Endothelial cell of umbilical vein (primary cell): ENCODE results near the gene HYAL2. TPM values are rescaled to one million over a fixed set of nuclear protein-coding genes. Genes with fewer than 3 reads are reported as not detected.

Experiments used
- BruUV-seq: library from RNA; stranded (reverse); fragments of 400-500 nt; replicated peaks from 2 replicates; lab custom pipeline; 2021; lab: Mats Ljungman, UMichigan
- CTCF ChIA-PET: fragments of 300-600, 350-600 bp; sonication (Branson Sonifier 250); formaldehyde crosslinking; loops from one replicate; lab custom pipeline; 2021; ENCODE audit warnings: antibody characterized with exemption, inconsistent platforms; lab: Charles Lee
- POLR2A ChIA-PET: fragments of 300-600, 350-600 bp; sonication (Branson Sonifier 250); formaldehyde crosslinking; loops from one replicate; lab custom pipeline; 2021; ENCODE audit warnings: antibody characterized with exemption, inconsistent platforms; lab: Charles Lee
- DNase-seq: peaks from one replicate; pipeline ENCODE4 v3.0.0-alpha.2; 2011; ENCODE audit warnings: low read depth, low spot score
- FAIRE-seq: peaks from 2 replicates; lab custom pipeline; 2011; peaks lifted over from hg19 to GRCh38; lab: Jason Lieb, UNC
- H2AFZ ChIP-seq: 2 replicates; pipeline ENCODE4 v1.6.0; 2012; ENCODE audit warnings: low read depth, low read length, control low read depth, inconsistent platforms
- H3K27ac ChIP-seq: 2 replicates; pipeline ENCODE4 v1.5.1; 2011; ENCODE audit warnings: low read depth, mild to moderate bottlenecking, control low read depth, low read length, moderate library complexity; ENCODE audit not compliant: insufficient read depth
- H3K27me3 ChIP-seq, 2 experiments: 2 replicates each; pipeline versions ENCODE4 v1.6.0 to v1.6.1; 2011; ENCODE audit warnings: low read length in 2 of 2, mixed read lengths in 1 of 2; ENCODE audit not compliant: control insufficient read depth in 2 of 2, insufficient read depth in 2 of 2
- H3K36me3 ChIP-seq, 2 experiments: 2 replicates in 1 of 2; 3 replicates in 1 of 2; pipeline ENCODE4 v1.5.1; 2011; ENCODE audit warnings: low read length in 2 of 2, mild to moderate bottlenecking in 1 of 2, moderate library complexity in 1 of 2; ENCODE audit not compliant: control insufficient read depth in 2 of 2, insufficient read depth in 2 of 2; ENCODE audit errors: extremely low read depth in 1 of 2
- H3K4me1 ChIP-seq: 3 replicates; pipeline ENCODE4 v1.5.1; 2011; ENCODE audit warnings: mild to moderate bottlenecking, low read length; ENCODE audit not compliant: control insufficient read depth, insufficient read depth; ENCODE audit errors: extremely low read depth
- H3K4me2 ChIP-seq: 2 replicates; pipeline ENCODE4 v1.6.1; 2011; ENCODE audit warnings: low read length, control low read depth, mixed read lengths; ENCODE audit not compliant: insufficient read depth
- H3K4me3 ChIP-seq, 3 experiments: fragments of 200-600 bp in 1 of 3; sonication (generic), shearing (Covaris generic) in 1 of 3; replicated peaks in 1 of 3; 2 replicates each; pipeline ENCODE4 v1.5.1; 2011 to 2016; ENCODE audit warnings: control low read depth in 3 of 3, low read length in 3 of 3, mild to moderate bottlenecking in 2 of 3, inconsistent platforms in 1 of 3, low read depth in 1 of 3, moderate library complexity in 1 of 3; ENCODE audit not compliant: insufficient read depth in 1 of 3
- H3K79me2 ChIP-seq: 2 replicates; pipeline ENCODE4 v1.6.0; 2012; ENCODE audit warnings: low read length, inconsistent platforms; ENCODE audit not compliant: control insufficient read depth, insufficient read depth
- H3K9ac ChIP-seq: replicated peaks from 2 replicates; pipeline ENCODE3; 2011; ENCODE audit warnings: low read length, control low read depth; ENCODE audit not compliant: insufficient read depth; ENCODE audit errors: extremely low read depth
- H3K9me1 ChIP-seq: replicated peaks from 3 replicates; pipeline ENCODE4 v1.6.0; 2011; ENCODE audit warnings: mild to moderate bottlenecking, low read length; ENCODE audit not compliant: control insufficient read depth, insufficient read depth; ENCODE audit errors: extremely low read depth
- H3K9me3 ChIP-seq: replicated peaks from 2 replicates; pipeline ENCODE4 v1.5.1; 2012; ENCODE audit warnings: low read length, inconsistent platforms; ENCODE audit not compliant: control insufficient read depth, insufficient read depth
- H4K20me1 ChIP-seq: replicated peaks from 2 replicates; pipeline ENCODE3; 2011; ENCODE audit warnings: mild to moderate bottlenecking, low read length; ENCODE audit not compliant: control insufficient read depth, insufficient read depth; ENCODE audit errors: extremely low read depth
- CTCF ChIP-seq, 2 donors: IDR thresholded peaks; 1 replicate in 1 of 2; 2 replicates in 1 of 2; pipeline ENCODE4 v1.5.1; 2011; ENCODE audit warnings: low read length in 2 of 2, mild to moderate bottlenecking in 2 of 2, moderate library complexity in 2 of 2, control low read depth in 1 of 2, inconsistent platforms in 1 of 2, low read depth in 1 of 2; ENCODE audit not compliant: insufficient read depth in 1 of 2; ENCODE audit errors: extremely low read depth in 1 of 2
- EZH2 ChIP-seq: IDR thresholded peaks from 2 replicates; pipeline ENCODE4 v1.6.1; 2012; ENCODE audit warnings: borderline replicate concordance, low read depth, mild to moderate bottlenecking, moderate library complexity, low read length, inconsistent platforms; ENCODE audit not compliant: severe bottlenecking
- FOS ChIP-seq: IDR thresholded peaks from 2 replicates; pipeline ENCODE4 v1.6.1; 2011; ENCODE audit warnings: mild to moderate bottlenecking, low read length, moderate library complexity, borderline replicate concordance; ENCODE audit not compliant: insufficient read depth
- GATA2 ChIP-seq: IDR thresholded peaks from 2 replicates; pipeline ENCODE4 v1.7.0; 2011; ENCODE audit warnings: low read depth, mild to moderate bottlenecking, moderate library complexity, mixed read lengths, low read length; ENCODE audit not compliant: insufficient read length, insufficient read depth
- JUN ChIP-seq: IDR thresholded peaks from 2 replicates; pipeline ENCODE4 v1.6.1; 2011; ENCODE audit warnings: borderline replicate concordance, low read depth; ENCODE audit not compliant: insufficient read length, insufficient read depth
- MYC ChIP-seq: IDR thresholded peaks from one replicate; pipeline ENCODE4 v1.6.1; 2011; ENCODE audit warnings: mild to moderate bottlenecking, low read depth, low read length
- POLR2A ChIP-seq: IDR thresholded peaks from 2 replicates; pipeline ENCODE4 v1.6.1; 2012; ENCODE audit warnings: low read depth, mild to moderate bottlenecking, control low read depth, low read length
- POLR2AphosphoS5 ChIP-seq: IDR thresholded peaks from 2 replicates; pipeline ENCODE4 v1.6.1; 2012; ENCODE audit warnings: low read depth, mild to moderate bottlenecking, control low read depth, low read length, moderate library complexity; ENCODE audit not compliant: insufficient read depth
- dilution Hi-C: fragments of 300-500 bp; cut with MboI; formaldehyde crosslinking; loops from one replicate; pipeline ENCODE4 v1.15.0; 2019; ENCODE audit warnings: low sequenced_read_pairs; ENCODE audit not compliant: extremely low pct_ligation_motif_present
- intact Hi-C: fragments of 100-400 bp; cut with micrococcal nuclease; formaldehyde crosslinking; loops from one replicate; pipeline ENCODE4 v1.10.0; 2022
- polyA plus RNA-seq, 4 experiments: library from polyadenylated mRNA; depleted of rRNA in 3 of 4; stranded (reverse) in 3 of 4; unstranded in 1 of 4; fragments of >200 nt; gene quantifications; 2 replicates each; pipeline versions ENCODE4 v1.2.1 to v1.2.3, GENCODE V29; 2011 to 2012; ENCODE audit warnings: missing spikeins in 1 of 4
- total RNA-seq: library from RNA; stranded (reverse); gene quantifications from 2 replicates; pipeline ENCODE4 v1.2.3, GENCODE V29; 2021
- TF ChIP-seq, protein P1 (sequence below): IDR thresholded peaks from 2 replicates; pipeline ENCODE4 v1.6.1; 2011; ENCODE audit not compliant: insufficient read depth, insufficient read length

Gene HYAL2
- total and polyA plus RNA-seq, 2 donors (not counting 3 experiments of a cell fraction or from before 2014, with no cell fraction given): 266 to 970 TPM

GRCh38 chr3:50340448-50341329 lies 18.1 kb upstream of the HYAL2 start, which contains the start of gene RASSF1:
TSS of gene RASSF1 (minus strand) at chr3:50340836. CDS start at chr3:50340805, 31 bp downstream.
- no peaks in the 10 kb centered on the region for H3K27me3 ChIP-seq
- no peaks in the 10 kb centered on the region for H3K9me3 ChIP-seq
- no peak within 1 kb of the TSS for H3K27ac ChIP-seq
- H3K9me1 ChIP-seq: no peaks in the 10 kb centered on the region
- peak within 1 kb of the TSS; percentile 33 for H3K4me2 ChIP-seq
- H3K4me1 ChIP-seq: peaks cover 25% of the 10 kb centered on the region
- ChIA-PET CTCF (interaction anchor here (1.0 to 2.4 kb wide), 3 partner anchors 12 to 202 kb away, joined by 3 to 6 read pairs (median 3); partner anchors contain the start of gene HYAL2), POLR2A (no interaction called here)
- H3K36me3 ChIP-seq: no peaks in the 10 kb centered on the region
- dilution Hi-C loops: no loop called here
- FAIRE-seq (no peak), DNase-seq (no peak)
- H2AFZ ChIP-seq: peak within 1 kb of the TSS; percentile 79
- no peak within 1 kb of the TSS for H3K9ac ChIP-seq
- BruUV-seq: no TSS peak
- TF ChIP-seq MYC: no peak
- TF ChIP-seq, protein P1, sequence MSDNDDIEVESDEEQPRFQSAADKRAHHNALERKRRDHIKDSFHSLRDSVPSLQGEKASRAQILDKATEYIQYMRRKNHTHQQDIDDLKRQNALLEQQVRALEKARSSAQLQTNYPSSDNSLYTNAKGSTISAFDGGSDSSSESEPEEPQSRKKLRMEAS: peak; percentile 12
- no peak for TF ChIP-seq POLR2AphosphoS5
- peak; percentile 41 for TF ChIP-seq POLR2A
- no peak for TF ChIP-seq JUN
- TF ChIP-seq GATA2: no peak
- H4K20me1 ChIP-seq: no peaks in the 10 kb centered on the region
- H3K4me3 ChIP-seq: peak within 1 kb of the TSS in 2 of 3 experiments; percentile 6
- intact Hi-C loops: no loop called here
- peaks cover 14% of the 10 kb centered on the region for H3K79me2 ChIP-seq

GRCh38 chr3:50340147-50340447 lies 17.6 kb upstream of the HYAL2 start:
- intact Hi-C loops (no loop called here), dilution Hi-C loops (no loop called here)
- Histone ChIP-seq H3K4me1 (peaks cover 23% of the 10 kb centered on the region), H3K9ac (no peak overlapping the region), H3K9me1 (no peaks in the 10 kb centered on the region), H3K27me3 (no peaks in the 10 kb centered on the region), H2AFZ (peak overlapping the region; percentile 79), H3K9me3 (no peaks in the 10 kb centered on the region), H3K27ac (no peak overlapping the region), H3K36me3 (no peaks in the 10 kb centered on the region), H4K20me1 (no peaks in the 10 kb centered on the region), H3K4me2 (peak overlapping the region; percentile 33), H3K4me3 (no peak overlapping the region), H3K79me2 (peaks cover 20% of the 10 kb centered on the region)
- BruUV-seq: no TSS peak
- no peak for DNase-seq
- ChIA-PET CTCF (interaction anchor here (1.0 to 2.4 kb wide), 3 partner anchors 13 to 202 kb away, joined by 3 to 6 read pairs (median 3); partner anchors contain the start of gene HYAL2), POLR2A (no interaction called here)
- FAIRE-seq: no peak
- TF ChIP-seq EZH2 (no peak), POLR2A (no peak), MYC (no peak), JUN (no peak), CTCF (IDR thresholded peaks at IDR 0.05; ENCODE audit: extremely low read depth in 1 of 2, insufficient read depth in 1 of 2, low read depth in 1 of 2, low read length in 2 of 2) (no peak), POLR2AphosphoS5 (no peak), FOS (no peak), GATA2 (no peak)
- TF ChIP-seq, protein P1: no peak
